ENCODE measurements around the gene KDM8.

The KDM8 gene

GRCh38 chr16:27264151-27264550 is 60.8 kb downstream of the KDM8 start:
- peak in 1 of 2 experiments; percentile 70 for DNase-seq (ENCODE audit: low read depth in 1 of 2, low spot score in 1 of 2)
- in situ Hi-C loops (cut with HindIII; ENCODE audit: low pct_unique_long_range_greater_than_20kb, low sequenced_read_pairs) = no loop called here
- peak; percentile 49 for TF ChIP-seq JUND (IDR thresholded peaks at IDR 0.05; ENCODE audit: low read depth)

GRCh38 chr16:27265982-27266381 is 62.7 kb downstream of the KDM8 start:
- no peak for TF ChIP-seq JUND (IDR thresholded peaks at IDR 0.05; ENCODE audit: low read depth)
- in situ Hi-C loops (cut with HindIII; ENCODE audit: low pct_unique_long_range_greater_than_20kb, low sequenced_read_pairs) = no loop called here
- DNase-seq (ENCODE audit: low read depth in 1 of 2, low spot score in 1 of 2) = no peak

- TF ChIP-seq JUND (IDR thresholded peaks at IDR 0.05; ENCODE audit: low read depth) = no peak
- in situ Hi-C loops (cut with HindIII; ENCODE audit: low pct_unique_long_range_greater_than_20kb, low sequenced_read_pairs) = no loop called here
- no peak for DNase-seq (ENCODE audit: low read depth in 1 of 2, low spot score in 1 of 2)
These were observed 63.8 kb downstream of the KDM8 start for GRCh38 chr16:27267037-27267677.

GRCh38 chr16:27268376-27269299 is 65.3 kb downstream of the KDM8 start, which contains the start of gene NSMCE1:
Gene NSMCE1 (minus strand): TSS chr16:27268772. CDS start chr16:27257570, 11,202 bp downstream.
- DNase-seq (ENCODE audit: low read depth in 1 of 2, low spot score in 1 of 2) = peak; percentile 84 to 97
- in situ Hi-C loops (cut with HindIII; ENCODE audit: low pct_unique_long_range_greater_than_20kb, low sequenced_read_pairs) = no loop called here

GRCh38 chr16:27269300-27270150 is 66.2 kb downstream of the KDM8 start:
- no peak for TF ChIP-seq JUND (IDR thresholded peaks at IDR 0.05; ENCODE audit: low read depth)
- DNase-seq (ENCODE audit: low read depth in 1 of 2, low spot score in 1 of 2) = no peak
- in situ Hi-C loops (cut with HindIII; ENCODE audit: low pct_unique_long_range_greater_than_20kb, low sequenced_read_pairs) = no loop called here

More at GRCh38 chr16:27268376-27269299, 65.3 kb downstream of the KDM8 start, which contains the start of gene NSMCE1:
- no peak for TF ChIP-seq JUND (IDR thresholded peaks at IDR 0.05; ENCODE audit: low read depth)

- in situ Hi-C loops (cut with HindIII; ENCODE audit: low pct_unique_long_range_greater_than_20kb, low sequenced_read_pairs) = no loop called here
- DNase-seq (ENCODE audit: low read depth in 1 of 2, low spot score in 1 of 2) = no peak
- no peak for TF ChIP-seq JUND (IDR thresholded peaks at IDR 0.05; ENCODE audit: low read depth)
These were observed 67.0 kb downstream of the KDM8 start for GRCh38 chr16:27270349-27270748.
